ENCODE measurements around the gene CNP. TPM values are rescaled to one million over a fixed set of nuclear protein-coding genes. Genes with fewer than 3 reads are reported as not detected.

The CNP gene
- total and polyA plus RNA-seq, 10 of the 15 experiments (the other 5 are each of a cell fraction or from before 2014, with no cell fraction given), result 1.8 to 60.7 (median 31.4) TPM

- no peak for TF ChIP-seq EP300 (IDR thresholded peaks at IDR 0.05; ENCODE audit: borderline replicate concordance in 1 of 2, control insufficient read depth in 1 of 2, low read depth in 2 of 2, low read length in 2 of 2)
- no peak for TF ChIP-seq PML (IDR thresholded peaks at IDR 0.05; ENCODE audit: low read length)
- no peak for TF ChIP-seq RAD21 (IDR thresholded peaks at IDR 0.05; ENCODE audit: insufficient read depth, low read depth, low read length)
- no peak for TF ChIP-seq ZZZ3 (IDR thresholded peaks at IDR 0.05; ENCODE audit: control insufficient read depth, insufficient read length, low read depth)
- TF ChIP-seq CHD4 (IDR thresholded peaks at IDR 0.05), result no peak
- no peak for TF ChIP-seq IKZF1 (conservative IDR thresholded peaks at IDR 0.05)
- TF ChIP-seq RAD51 (IDR thresholded peaks at IDR 0.05), result no peak
- TF ChIP-seq, protein P1, sequence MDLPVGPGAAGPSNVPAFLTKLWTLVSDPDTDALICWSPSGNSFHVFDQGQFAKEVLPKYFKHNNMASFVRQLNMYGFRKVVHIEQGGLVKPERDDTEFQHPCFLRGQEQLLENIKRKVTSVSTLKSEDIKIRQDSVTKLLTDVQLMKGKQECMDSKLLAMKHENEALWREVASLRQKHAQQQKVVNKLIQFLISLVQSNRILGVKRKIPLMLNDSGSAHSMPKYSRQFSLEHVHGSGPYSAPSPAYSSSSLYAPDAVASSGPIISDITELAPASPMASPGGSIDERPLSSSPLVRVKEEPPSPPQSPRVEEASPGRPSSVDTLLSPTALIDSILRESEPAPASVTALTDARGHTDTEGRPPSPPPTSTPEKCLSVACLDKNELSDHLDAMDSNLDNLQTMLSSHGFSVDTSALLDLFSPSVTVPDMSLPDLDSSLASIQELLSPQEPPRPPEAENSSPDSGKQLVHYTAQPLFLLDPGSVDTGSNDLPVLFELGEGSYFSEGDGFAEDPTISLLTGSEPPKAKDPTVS (IDR thresholded peaks at IDR 0.05; ENCODE audit: low read depth, low read length), result no peak
- no peak for TF ChIP-seq MTA2 (IDR thresholded peaks at IDR 0.05; ENCODE audit: low read depth)
These were observed 23.1 kb upstream of the CNP start (continued) for GRCh38 chr17:41943492-41943891.

GRCh38 chr17:41944943-41945342 is 21.7 kb upstream of the CNP start:
- RAD21 ChIA-PET (ENCODE audit: unreplicated experiment), result no interaction called here
- SMC1A ChIA-PET (ENCODE audit: uncharacterized antibody, unreplicated experiment), result interaction anchor here (0.6 to 1.3 kb wide), 2 partner anchors 15 to 20 kb away, joined by 3 to 4 read pairs; no protein-coding TSS in a partner anchor
- Histone ChIP-seq H3K36me3 (ENCODE audit: control insufficient read depth in 2 of 2, insufficient read depth in 2 of 2, low read length in 1 of 2) (no peaks in the 10 kb centered on the region), H3K4me1 (ENCODE audit: control insufficient read depth, insufficient read depth, low read length) (no peaks in the 10 kb centered on the region), H3K9me3 (replicated peaks; ENCODE audit: control insufficient read depth, insufficient read depth, low read length) (no peaks in the 10 kb centered on the region), H3K9ac (ENCODE audit: control insufficient read depth, insufficient read depth, low read length) (no peak overlapping the region), H3K27me3 (replicated peaks in 1 of 2; ENCODE audit: control insufficient read depth in 2 of 2, insufficient read depth in 2 of 2, low read length in 1 of 2) (no peaks in the 10 kb centered on the region), H3K4me2 (ENCODE audit: control insufficient read depth, insufficient read depth) (no peak overlapping the region), H3K4me3 (no peak overlapping the region), H4K20me1 (ENCODE audit: control insufficient read depth, insufficient read depth) (no peaks in the 10 kb centered on the region), H2AFZ (ENCODE audit: control insufficient read depth, low read depth, low read length) (no peak overlapping the region), H3K79me2 (ENCODE audit: control insufficient read depth, insufficient read depth, low read length) (no peaks in the 10 kb centered on the region), H3K27ac (ENCODE audit: control insufficient read depth, insufficient read depth) (no peak overlapping the region)
- no peak for FAIRE-seq
- no peak for DNase-seq (ENCODE audit: low read depth, low spot score)
- CTCF ChIA-PET, result no interaction called here
- intact Hi-C loops (cut with micrococcal nuclease; ENCODE audit: unreplicated experiment) (no loop called here), in situ Hi-C loops (cut with MboI) (no loop called here)
- 27% methylated on average over 3 of the region's 3 CpGs for WGBS (ENCODE audit: insufficient coverage, insufficient replicate concordance, low lambda C conversion rate, missing lambda C conversion rate)
- no TSS peak for BruUV-seq (replicated peaks)
- TF ChIP-seq PAX8 (IDR thresholded peaks at IDR 0.05) (no peak), GATAD2B (conservative IDR thresholded peaks at IDR 0.05; ENCODE audit: low read depth) (no peak), ZSCAN29 (IDR thresholded peaks at IDR 0.05) (no peak), HDAC6 (IDR thresholded peaks at IDR 0.05; ENCODE audit: unreplicated experiment) (no peak), SIN3A (IDR thresholded peaks at IDR 0.05; ENCODE audit: low read depth, low read length) (no peak), REST (IDR thresholded peaks at IDR 0.05; ENCODE audit: low read depth, low read length) (no peak), TCF12 (IDR thresholded peaks at IDR 0.05; ENCODE audit: low read depth, low read length) (no peak)
- ATAC-seq, result no peak
- POLR2A ChIA-PET, result interaction anchor here (0.6 to 0.7 kb wide), 4 partner anchors 54 to 1053 kb away, joined by 3 read pairs; no protein-coding TSS in a partner anchor
